ENCODE data around the gene CA11. TPM values are rescaled to one million over a fixed set of nuclear protein-coding genes. Genes with fewer than 3 reads are reported as not detected.

Gene CA11
- total RNA-seq, 1 donor from 2014 or later: 9.1 TPM

DNA sequence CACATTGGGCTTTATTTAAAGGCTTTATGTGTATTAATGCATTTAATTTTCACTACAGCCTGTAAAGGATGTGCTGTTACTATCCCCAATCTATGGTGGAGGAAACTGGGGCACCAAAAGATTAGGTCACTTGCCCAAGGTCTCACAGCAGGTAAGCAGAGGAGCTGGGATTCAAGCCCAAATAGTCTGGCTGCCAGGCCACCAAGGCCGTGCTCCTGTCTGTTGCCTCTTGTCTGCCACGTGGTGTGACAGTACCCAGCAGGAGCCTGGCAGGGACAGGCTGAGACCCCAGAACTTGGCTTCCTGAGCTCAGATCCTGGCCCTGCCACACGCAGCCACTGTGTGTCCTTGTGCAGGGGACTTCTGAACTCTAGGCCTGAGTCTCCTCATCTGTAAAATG lies 22.3 kb upstream of the CA11 start:
- no peak overlapping the region for H3K4me3 Mint-ChIP-seq (ENCODE audit: unreplicated experiment)

GRCh38 chr19:48665786-48666185 lies 19.8 kb upstream of the CA11 start:
- no peak for TF ChIP-seq CTCF (IDR thresholded peaks at IDR 0.05)
- H3K4me1 Mint-ChIP-seq (ENCODE audit: low read depth): peaks cover 3% of the 10 kb centered on the region
- H3K4me3 Mint-ChIP-seq (ENCODE audit: unreplicated experiment): no peak overlapping the region
- no peaks in the 10 kb centered on the region for H3K9me3 Mint-ChIP-seq (ENCODE audit: low read depth)
- no peaks in the 10 kb centered on the region for H3K36me3 Mint-ChIP-seq (ENCODE audit: low read depth)
- no peak for DNase-seq (ENCODE audit: low spot score)
- H3K27me3 Mint-ChIP-seq (ENCODE audit: low read depth): no peaks in the 10 kb centered on the region
- H3K27ac Mint-ChIP-seq (ENCODE audit: unreplicated experiment): no peak overlapping the region

More for the DNA sequence above, 22.3 kb upstream of the CA11 start:
- H3K36me3 Mint-ChIP-seq (ENCODE audit: low read depth): no peaks in the 10 kb centered on the region
- TF ChIP-seq CTCF (IDR thresholded peaks at IDR 0.05): no peak
- no peak for DNase-seq (ENCODE audit: low spot score)
- no peak overlapping the region for H3K27ac Mint-ChIP-seq (ENCODE audit: unreplicated experiment)
- H3K9me3 Mint-ChIP-seq (ENCODE audit: low read depth): no peaks in the 10 kb centered on the region
- no peaks in the 10 kb centered on the region for H3K4me1 Mint-ChIP-seq (ENCODE audit: low read depth)
- no peaks in the 10 kb centered on the region for H3K27me3 Mint-ChIP-seq (ENCODE audit: low read depth)

DNA sequence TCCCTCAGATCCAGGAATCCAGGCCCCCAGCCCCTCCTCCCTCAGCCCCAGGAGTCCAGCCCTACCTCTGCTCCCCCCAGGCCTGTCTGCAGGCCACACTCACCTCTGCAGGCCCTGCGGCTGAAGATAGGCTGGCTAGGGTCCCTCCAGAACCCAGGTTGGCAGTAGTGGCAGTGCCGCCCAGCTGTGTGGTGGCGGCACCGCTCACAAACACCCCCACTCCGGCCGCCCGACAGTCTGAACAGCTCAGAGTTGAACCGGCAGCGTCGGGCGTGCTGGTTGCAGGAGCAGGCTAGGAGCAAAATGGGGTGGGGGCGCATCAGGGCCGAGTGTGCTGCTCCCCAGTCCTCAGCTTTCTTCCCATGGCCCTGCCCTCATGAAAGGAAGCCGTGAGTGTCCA lies 18.5 kb upstream of the CA11 start:
- peaks cover 5% of the 10 kb centered on the region for H3K4me1 Mint-ChIP-seq (ENCODE audit: low read depth)
- no peak overlapping the region for H3K27ac Mint-ChIP-seq (ENCODE audit: unreplicated experiment)
- H3K4me3 Mint-ChIP-seq (ENCODE audit: unreplicated experiment): no peak overlapping the region
- no peaks in the 10 kb centered on the region for H3K36me3 Mint-ChIP-seq (ENCODE audit: low read depth)
- no peaks in the 10 kb centered on the region for H3K9me3 Mint-ChIP-seq (ENCODE audit: low read depth)
- no peak for DNase-seq (ENCODE audit: low spot score)
- TF ChIP-seq CTCF (IDR thresholded peaks at IDR 0.05): no peak
- no peaks in the 10 kb centered on the region for H3K27me3 Mint-ChIP-seq (ENCODE audit: low read depth)

DNA sequence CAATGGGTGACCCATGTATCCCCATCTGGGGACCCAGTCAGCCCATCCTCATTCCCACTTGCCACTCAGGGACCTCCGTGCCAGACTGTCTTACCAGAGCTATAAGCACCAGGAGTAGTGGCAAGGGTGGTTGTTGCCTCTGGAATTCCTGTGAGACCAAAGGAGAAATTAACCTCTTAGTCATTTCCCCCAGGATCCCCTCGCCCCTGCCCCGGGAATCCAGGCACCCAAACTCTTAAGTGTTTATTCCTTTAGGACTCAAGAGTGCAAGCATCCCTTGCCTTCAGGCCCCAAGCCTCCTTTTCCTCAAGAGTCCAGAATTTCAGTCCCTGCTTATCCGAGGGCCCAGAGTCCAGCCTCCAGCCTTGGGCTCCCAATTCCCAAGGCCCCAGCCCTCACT lies 17.7 kb upstream of the CA11 start:
- TF ChIP-seq CTCF (IDR thresholded peaks at IDR 0.05): no peak
- no peaks in the 10 kb centered on the region for H3K27me3 Mint-ChIP-seq (ENCODE audit: low read depth)
- H3K9me3 Mint-ChIP-seq (ENCODE audit: low read depth): no peaks in the 10 kb centered on the region
- H3K36me3 Mint-ChIP-seq (ENCODE audit: low read depth): no peaks in the 10 kb centered on the region
- no peak overlapping the region for H3K27ac Mint-ChIP-seq (ENCODE audit: unreplicated experiment)
- peaks cover 5% of the 10 kb centered on the region for H3K4me1 Mint-ChIP-seq (ENCODE audit: low read depth)
- DNase-seq (ENCODE audit: low spot score): no peak
- H3K4me3 Mint-ChIP-seq (ENCODE audit: unreplicated experiment): no peak overlapping the region

DNA sequence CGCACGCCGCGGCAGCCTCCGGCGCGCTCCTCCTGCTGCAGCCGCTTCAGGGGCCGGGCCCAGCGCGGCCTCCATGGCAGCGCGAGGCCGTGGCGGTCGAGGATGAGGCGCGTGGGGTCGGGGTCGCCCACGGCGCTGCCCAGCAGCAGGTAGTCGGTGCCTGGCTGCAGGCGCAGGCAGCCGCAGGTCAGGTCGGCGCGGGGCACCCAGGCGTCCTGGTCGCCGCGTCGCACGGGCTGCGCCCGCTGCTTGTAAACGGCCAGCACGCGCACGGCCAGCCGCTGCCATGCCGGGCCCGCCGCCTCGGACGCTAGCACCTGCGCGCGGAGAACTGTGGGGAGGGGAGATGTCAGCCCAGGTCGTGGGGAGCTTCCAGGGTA lies 15.7 kb upstream of the CA11 start:
- Mint-ChIP-seq H3K9me3 (ENCODE audit: low read depth) (no peaks in the 10 kb centered on the region), H3K4me1 (ENCODE audit: low read depth) (peaks cover 11% of the 10 kb centered on the region), H3K4me3 (ENCODE audit: unreplicated experiment) (no peak overlapping the region), H3K36me3 (ENCODE audit: low read depth) (no peaks in the 10 kb centered on the region), H3K27ac (ENCODE audit: unreplicated experiment) (no peak overlapping the region), H3K27me3 (ENCODE audit: low read depth) (no peaks in the 10 kb centered on the region)
- TF ChIP-seq CTCF (IDR thresholded peaks at IDR 0.05): no peak
- DNase-seq (ENCODE audit: low spot score): no peak

Data from chondrocyte (in vitro differentiated cells).